Purkinje cell (primary cell): Measurements from ENCODE around the gene RFC2. TPM values are rescaled to one million over a fixed set of nuclear protein-coding genes. Genes with fewer than 3 reads are reported as not detected.

Experiments used
- polyA plus RNA-seq: library from polyadenylated mRNA; unstranded; fragments of >200 nt; fragmentation: Nextera tagmentation; gene quantifications from 2 replicates; pipeline ENCODE4 v1.2.1, GENCODE V29; 2014

The RFC2 gene
- 5.2 and 6.8 TPM in 2 replicates for polyA plus RNA-seq

GRCh38 chr7:74254129-74254857 lies at the start of gene RFC2:
Gene RFC2, minus strand, starts transcription at chr7:74254399. Its CDS starts 16 bp downstream, at chr7:74254383.

DNA sequence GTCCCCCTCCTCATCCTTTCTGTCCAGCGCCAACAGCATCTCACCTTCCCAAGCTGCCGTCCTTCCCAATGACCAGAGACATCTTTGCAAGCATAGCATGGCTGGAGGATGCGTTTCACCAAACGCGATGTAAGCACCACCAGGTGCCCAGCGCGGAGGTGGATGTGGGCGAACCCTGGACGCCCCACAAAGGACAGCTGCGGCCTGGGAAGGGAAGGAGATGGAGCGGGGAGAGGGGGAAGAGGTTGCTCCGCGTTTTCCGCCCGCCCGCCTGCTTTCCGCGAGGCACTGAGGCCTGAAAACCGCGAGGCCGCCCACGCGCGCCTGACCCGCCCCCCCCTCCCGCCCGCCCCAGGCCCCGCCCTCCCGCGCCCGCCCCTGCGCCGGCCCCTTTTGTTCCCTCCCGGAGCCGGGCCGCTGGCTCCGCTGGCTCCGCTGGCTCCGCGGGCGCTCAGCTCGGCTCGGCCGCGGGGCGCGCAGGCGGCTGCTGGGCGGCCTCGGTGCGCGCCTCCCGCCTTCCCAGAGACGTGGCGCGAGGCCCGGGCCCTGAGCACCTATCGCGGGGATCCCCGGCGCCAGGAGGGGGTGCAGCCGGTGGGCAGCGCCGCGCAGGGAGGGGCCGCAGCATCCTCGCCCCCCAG lies 34.9 kb upstream of the RFC2 start, which contains the start of gene CLIP2:
Gene CLIP2 (plus strand): TSS at position 390 of the 641 bp plus-strand sequence. CDS start 28,140 bp downstream, outside the sequence.

Other genes with a start within 250 kb of the RFC2 start
- gene ELN, start 226.2 kb downstream of the RFC2 start, polyA plus RNA-seq = not detected in 2 replicates
- gene LIMK1, start 170.6 kb downstream of the RFC2 start, polyA plus RNA-seq = 0.17 and 0.46 TPM in 2 replicates
- 44.2 and 51.3 TPM in 2 replicates for gene EIF4H, start 80.0 kb downstream of the RFC2 start, polyA plus RNA-seq
- gene LAT2, start 44.4 kb downstream of the RFC2 start, polyA plus RNA-seq = not detected in 2 replicates
- 3.2 and 5.3 TPM in 2 replicates for gene CLIP2, start 35.0 kb upstream of the RFC2 start, polyA plus RNA-seq
- gene GTF2IRD1, start 199.5 kb upstream of the RFC2 start, polyA plus RNA-seq = 41.3 and 60.5 TPM in 2 replicates